Suppressor macrophage treated with lipopolysaccharide for 4 hours (primary cell): ENCODE data around the gene THTPA.

Experiments
- DNase-seq: peaks from one replicate; pipeline ENCODE4 v3.0.0-alpha.2; 2020

Gene THTPA

DNA sequence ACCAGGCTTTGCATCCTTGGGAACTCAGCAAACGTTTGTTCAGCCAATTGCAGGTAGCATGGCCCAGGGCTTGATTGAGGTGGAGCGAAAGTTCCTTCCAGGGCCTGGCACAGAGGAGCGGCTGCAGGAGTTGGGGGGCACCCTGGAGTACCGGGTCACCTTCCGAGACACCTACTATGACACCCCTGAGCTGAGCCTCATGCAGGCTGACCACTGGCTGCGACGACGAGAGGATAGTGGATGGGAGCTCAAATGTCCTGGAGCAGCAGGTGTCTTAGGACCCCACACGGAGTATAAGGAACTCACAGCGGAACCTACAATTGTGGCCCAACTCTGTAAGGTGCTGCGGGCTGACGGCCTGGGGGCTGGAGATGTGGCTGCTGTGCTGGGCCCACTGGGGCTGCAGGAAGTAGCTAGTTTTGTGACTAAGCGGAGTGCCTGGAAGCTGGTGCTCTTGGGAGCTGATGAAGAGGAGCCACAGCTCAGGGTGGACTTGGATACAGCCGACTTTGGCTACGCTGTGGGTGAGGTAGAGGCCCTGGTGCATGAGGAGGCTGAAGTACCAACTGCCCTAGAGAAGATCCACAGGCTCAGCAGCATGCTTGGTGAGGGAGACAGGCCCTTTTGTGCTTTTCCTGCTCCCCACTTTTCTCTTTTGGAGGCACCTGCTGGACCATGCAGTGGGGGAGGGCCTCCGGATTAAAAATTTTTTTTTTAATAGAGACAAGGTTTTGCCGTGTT lies 799 bp downstream of the THTPA start:
- no peak for DNase-seq

- DNase-seq, result no peak
Observed at GRCh38 chr14:23557521-23557920, 1.4 kb downstream of the THTPA start.

DNA sequence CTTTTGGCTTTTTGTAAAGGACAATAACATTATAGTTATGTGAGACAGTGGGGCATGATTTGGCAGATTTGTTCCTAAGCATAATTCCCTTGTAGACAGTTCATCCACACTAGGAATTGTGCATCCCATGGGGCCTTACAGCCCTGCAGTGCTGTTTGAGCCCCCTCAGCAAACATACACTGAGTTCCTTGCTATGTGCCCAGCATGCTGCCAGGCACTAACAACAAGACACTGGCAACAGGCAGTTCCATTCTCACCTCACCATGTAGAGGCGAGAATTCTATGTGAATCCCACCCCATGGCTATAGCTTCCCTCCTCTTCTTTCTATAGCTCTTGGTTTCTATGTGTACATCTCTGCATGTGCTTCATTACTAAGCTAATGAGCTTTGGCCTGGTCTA lies 1.9 kb downstream of the THTPA start:
- no peak for DNase-seq

DNA sequence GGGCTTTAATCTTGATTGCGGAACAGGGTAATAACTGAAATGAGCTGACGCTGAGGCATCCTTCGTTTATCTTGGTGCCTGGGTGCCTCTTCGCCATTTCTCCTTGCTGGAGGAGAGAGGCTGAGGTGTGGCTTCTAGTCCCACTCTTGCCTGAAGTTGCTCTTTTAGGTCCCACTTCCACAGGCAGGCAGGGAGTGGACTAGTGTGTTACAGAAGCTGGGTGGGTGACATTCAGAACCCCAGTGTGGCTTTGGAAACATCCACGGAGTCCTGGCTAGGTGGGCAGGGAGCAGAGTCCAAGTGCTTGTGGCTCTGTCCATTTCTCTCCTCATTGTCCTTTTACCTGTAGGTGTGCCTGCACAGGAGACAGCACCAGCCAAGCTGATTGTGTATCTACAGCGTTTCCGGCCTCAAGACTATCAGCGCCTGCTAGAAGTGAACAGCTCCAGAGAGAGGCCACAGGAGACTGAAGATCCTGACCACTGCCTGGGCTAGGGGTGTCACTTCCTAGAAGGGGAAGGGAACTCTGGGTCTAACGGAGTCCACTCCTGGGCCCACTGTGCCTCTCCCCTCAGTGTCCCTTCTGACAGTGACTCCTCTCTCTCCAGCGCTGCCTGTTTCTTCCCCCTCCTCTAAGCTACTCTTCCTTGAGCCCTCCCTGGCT lies 2.4 kb downstream of the THTPA start:
- no peak for DNase-seq

DNA sequence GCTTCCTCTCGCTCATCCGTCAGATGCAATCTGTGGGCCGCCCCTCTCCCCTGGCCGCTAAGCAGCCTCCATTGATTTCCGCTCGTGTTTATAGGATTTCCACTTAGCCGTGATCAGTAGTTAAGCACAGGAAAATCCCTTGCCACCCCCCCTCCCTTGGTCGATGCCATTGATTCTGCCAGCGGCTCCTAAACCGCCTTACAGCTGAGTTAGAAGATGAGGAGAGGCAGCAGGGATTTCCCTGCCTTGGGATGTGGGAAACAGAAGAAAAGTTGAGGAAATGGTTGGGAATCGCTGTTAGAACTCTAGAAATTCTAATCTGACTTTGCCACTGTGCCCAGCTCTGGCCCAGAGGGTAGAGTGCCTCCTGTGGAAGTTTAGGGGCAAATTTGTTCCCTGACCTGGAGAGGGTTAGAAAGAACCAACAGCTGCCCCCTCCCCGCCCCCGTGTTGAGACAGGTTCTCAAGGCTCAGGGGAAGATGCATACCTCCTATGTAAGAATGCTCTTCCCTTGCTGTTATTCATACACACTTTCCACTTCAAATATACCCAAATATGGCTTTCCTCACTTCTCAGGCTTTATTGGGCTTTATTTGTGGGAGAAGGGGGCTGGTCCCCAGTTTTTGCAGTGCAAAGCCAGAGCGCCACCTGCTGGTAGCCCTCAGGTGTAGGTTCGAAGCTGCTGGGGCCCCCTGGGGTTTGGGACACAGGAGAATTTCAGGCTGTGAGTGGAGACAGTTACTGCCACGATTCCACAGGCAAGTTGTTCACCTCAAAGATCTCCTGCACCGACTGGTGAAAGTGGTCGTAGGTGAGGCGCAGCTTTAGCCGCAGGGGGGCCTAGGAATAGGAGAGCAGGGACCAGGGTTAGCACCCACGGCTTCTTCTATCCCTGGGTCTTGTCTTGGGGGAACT lies 3.2 kb downstream of the THTPA start:
- peak; percentile 74 for DNase-seq

DNA sequence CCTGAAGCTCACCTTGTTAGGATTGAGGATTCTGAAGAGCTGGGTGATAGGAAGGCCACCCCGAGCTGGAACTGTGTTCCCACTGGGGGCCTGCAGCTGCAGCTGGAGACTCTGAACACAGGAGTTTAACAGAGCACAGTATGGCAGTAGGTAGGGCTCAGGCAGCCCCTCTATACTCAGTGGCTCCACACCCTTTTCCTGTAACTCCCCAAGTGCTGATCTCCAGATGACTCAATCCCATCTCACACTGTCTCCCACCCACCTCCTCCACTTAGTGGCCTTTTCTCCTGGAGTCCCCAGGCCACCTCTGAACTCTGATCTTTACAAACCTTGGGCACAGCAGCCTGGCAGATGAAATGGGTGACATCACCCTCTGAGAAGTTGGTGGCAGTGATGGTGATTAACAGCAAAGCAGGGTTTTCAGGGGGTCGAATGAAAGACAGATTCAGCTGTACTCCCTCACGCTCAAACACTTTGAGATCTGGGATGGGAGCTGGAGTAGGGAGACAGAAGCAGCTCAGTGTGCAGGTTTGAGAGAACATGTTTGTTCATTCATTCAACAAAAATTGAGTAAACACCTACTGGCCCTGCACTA lies 4.0 kb downstream of the THTPA start:
- peak; percentile 43 for DNase-seq

GRCh38 chr14:23561259-23561658 lies 5.2 kb downstream of the THTPA start:
- DNase-seq, result no peak

DNA sequence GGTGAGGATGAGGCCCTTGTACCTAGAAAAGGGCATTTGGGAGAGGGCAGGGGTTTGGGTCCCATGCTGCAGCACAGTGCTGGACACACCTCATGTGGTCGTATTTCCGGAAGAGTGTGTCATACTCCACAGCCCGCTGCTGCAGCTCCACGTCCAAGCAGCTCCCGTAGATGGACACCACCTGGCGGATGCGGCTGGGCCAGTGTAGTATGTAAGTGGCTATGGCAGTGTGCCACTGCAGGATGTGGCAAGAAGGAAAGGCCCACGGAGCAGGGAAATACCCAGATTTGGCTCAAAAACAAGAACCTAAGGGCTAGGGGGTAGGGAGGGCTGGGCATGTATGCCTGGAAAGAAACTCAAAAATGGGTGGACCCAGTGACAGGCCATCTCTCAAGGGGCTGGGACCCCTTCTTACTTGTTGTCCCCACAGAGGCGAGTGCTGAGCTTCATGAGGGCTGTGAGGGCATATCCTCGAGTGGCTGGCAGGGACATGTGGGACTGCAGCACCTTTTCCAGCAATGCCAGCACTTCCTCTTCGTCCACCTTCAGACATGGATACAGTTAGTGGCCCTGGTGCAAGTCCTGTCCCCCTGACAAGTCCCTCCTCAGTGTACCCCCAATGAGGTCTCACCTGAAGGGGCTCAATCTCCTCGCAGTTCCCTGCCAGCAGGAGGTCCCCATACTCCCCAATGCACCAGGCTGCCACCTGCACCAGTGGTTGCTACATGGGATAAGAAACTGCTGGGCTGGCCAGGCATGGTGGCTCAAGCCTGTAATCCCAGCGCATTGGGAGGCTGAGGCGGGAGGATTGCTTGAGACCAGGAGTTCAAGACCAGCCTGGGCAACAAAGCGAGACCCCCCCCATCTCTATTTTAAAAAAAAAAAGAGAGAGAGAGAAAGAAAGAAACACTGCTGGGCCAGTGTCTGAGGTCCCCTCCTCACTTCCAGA lies 6.1 kb downstream of the THTPA start:
- DNase-seq, result no peak

- DNase-seq, result peak; percentile 56
Observed at GRCh38 chr14:23562822-23563472, 6.9 kb downstream of the THTPA start.

DNA sequence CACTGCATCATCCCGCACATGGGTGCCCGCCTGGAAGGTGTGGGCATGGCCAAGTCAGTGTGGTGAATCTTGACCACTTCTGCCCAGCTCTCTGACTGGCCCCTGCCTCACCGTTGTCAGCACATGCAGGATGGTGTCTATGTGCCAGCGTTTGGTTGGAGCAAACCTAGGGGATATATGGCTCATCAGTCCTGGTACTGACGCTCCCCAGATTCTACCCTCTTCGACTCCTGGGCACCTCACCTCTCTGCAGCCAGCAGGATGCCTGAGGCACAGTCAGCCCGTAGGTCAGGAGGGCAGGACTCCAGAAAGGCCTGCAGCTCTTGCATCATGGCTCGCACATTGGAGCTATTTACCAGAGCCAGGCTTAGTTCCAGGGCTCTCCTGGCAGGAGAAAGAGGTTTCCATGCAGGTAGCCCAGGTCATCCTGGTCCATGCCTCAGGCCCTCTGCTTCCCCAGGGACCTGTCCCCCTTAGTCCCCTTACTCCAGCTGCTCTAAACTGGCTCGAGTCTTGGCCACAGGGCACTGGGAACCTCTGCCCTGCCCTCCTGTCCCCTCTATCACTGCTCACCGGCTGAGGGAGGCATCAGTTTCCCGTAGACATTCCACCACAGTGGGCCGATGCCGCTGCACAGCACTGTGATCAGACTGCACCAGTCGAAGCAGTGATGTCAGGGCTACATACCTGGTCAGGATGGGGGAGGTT lies 7.6 kb downstream of the THTPA start:
- DNase-seq, result no peak

GRCh38 chr14:23564181-23564812 lies 8.2 kb downstream of the THTPA start:
- DNase-seq, result no peak

DNA sequence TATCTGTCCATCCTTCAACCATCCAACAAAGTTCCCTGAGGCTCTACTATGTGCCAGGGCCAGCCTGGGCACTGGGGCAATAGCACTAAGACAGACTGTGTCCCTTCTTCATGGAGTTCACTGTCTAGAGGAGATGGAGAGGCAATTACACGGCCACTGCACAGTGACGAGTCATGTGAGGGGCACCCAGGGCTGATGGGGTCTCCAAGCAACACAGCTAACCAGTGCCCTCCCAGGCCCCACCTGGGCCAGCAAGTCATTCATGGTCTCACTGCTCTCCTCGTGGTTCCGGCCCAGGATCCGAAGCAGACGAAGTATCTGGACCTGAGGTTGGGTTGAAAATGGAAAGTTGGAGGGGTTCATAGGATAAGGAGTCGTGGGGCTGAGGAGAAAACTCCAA lies 8.8 kb downstream of the THTPA start:
- DNase-seq, result no peak

- no peak for DNase-seq
Observed at GRCh38 chr14:23565626-23566025, 9.6 kb downstream of the THTPA start.

DNA sequence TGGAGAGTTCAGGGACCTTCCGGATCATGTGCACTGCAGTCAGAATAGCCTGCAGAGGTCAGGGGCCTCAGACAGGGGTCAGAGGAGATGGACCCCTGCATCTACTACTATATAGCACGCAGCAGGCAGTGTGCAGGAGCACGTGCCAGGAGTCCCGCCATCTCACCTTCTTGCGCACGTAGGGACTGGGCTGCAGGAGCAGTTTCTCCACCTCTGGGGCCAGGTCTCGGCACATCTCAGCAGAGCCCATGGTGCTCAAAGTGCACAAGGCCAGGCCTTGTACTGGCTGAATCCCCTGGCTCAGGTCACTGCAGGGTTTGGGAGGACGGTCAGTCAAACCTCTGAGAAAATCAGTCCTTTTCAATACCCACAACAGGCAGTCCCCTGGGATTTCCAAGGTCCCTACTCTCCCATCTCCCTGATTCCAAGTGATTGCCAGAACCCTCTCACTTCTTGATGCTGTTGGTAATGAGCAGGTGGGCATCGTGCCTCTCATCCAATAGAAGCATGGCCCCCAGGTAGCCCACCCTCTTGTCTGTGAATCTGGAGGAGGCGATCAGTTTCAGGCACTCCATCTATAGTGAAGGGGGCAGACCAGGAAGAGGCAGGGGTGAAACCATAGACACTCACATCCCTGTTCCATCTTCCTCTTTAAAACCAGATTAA lies 10.2 kb downstream of the THTPA start:
- no peak for DNase-seq

- DNase-seq, result no peak
Observed at GRCh38 chr14:23566778-23567185, 10.7 kb downstream of the THTPA start.

GRCh38 chr14:23567186-23568020 lies 11.3 kb downstream of the THTPA start, which contains the start of gene AP1G2:
TSS of gene AP1G2 (minus strand) at chr14:23567791. CDS start at chr14:23567314, 477 bp downstream.
- peak; percentile 87 for DNase-seq

DNA sequence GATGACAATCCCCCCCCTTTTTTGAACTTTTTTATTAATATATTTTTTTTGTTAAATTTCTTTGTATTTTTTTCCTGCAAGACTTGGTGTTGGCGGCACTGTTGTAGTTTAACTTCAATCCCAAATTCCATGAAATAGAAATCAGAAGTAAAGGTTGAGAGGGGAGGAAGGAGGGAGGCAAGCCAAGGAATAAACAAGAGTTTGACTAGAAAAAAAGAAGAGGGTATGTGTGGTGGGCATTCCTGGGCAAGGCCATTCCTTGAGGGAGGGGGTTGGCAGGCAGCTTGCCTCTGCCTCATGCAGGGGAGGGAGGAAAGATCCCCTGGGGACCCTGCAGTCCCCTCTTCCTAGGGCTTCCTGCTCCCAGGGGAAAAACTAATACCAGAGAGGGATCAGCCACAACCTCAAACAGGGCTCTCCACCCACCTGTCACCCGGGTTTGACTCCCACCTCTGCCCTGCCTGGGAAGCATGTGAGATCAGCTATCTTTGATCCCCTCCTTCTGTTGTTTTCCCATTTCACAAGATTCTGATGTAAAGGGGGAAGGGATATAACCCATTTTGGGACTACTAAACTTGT lies 12.0 kb downstream of the THTPA start:
- DNase-seq, result no peak
